Limb (tissue), 2 donors: ENCODE data around the gene QKI.
A peak's percentile ranks its signal among the peaks of the same experiment; 100 is the strongest.

Experiments
- DNase-seq, 2 donors: peaks; one replicate each; pipeline ENCODE4 v3.0.0-alpha.2; 2016; ENCODE audit errors: extremely low spot score in 2 of 2

The QKI gene

GRCh38 chr6:163391985-163392384, 22.5 kb upstream of the QKI start:
- no peak for DNase-seq

- peak in 1 of 2 donors; percentile 16 for DNase-seq
Measured at GRCh38 chr6:163392533-163392932, 22.0 kb upstream of the QKI start.

GRCh38 chr6:163393923-163394322, 20.6 kb upstream of the QKI start:
- no peak for DNase-seq

- no peak for DNase-seq
Measured at GRCh38 chr6:163394659-163395058, 19.9 kb upstream of the QKI start.

GRCh38 chr6:163395122-163395830, 19.2 kb upstream of the QKI start:
- no peak for DNase-seq

GRCh38 chr6:163395831-163396185, 18.7 kb upstream of the QKI start:
- no peak for DNase-seq

GRCh38 chr6:163397326-163397725, 17.2 kb upstream of the QKI start:
- no peak for DNase-seq

- no peak for DNase-seq
Measured at GRCh38 chr6:163398115-163398514, 16.4 kb upstream of the QKI start.

GRCh38 chr6:163398815-163399214, 15.7 kb upstream of the QKI start:
- no peak for DNase-seq

- no peak for DNase-seq
Measured at GRCh38 chr6:163400509-163400908, 14.0 kb upstream of the QKI start.

GRCh38 chr6:163401039-163401885, 13.3 kb upstream of the QKI start:
- DNase-seq, result no peak

- no peak for DNase-seq
Measured at GRCh38 chr6:163402616-163403015, 11.9 kb upstream of the QKI start.

- DNase-seq, result no peak
Measured at GRCh38 chr6:163404825-163405265, 9.7 kb upstream of the QKI start.

- DNase-seq, result no peak
Measured at GRCh38 chr6:163405412-163406309, 8.9 kb upstream of the QKI start.

GRCh38 chr6:163406366-163406765, 8.2 kb upstream of the QKI start:
- no peak for DNase-seq

GRCh38 chr6:163406830-163407229, 7.7 kb upstream of the QKI start:
- DNase-seq, result no peak

GRCh38 chr6:163408352-163408991, 6.0 kb upstream of the QKI start:
- DNase-seq, result no peak

- DNase-seq, result no peak
Measured at GRCh38 chr6:163409712-163410111, 4.8 kb upstream of the QKI start.

GRCh38 chr6:163412341-163412740, 2.2 kb upstream of the QKI start:
- DNase-seq, result no peak

GRCh38 chr6:163412801-163413344, 1.6 kb upstream of the QKI start:
- DNase-seq, result no peak
